Activated effector memory CD4-positive, alpha-beta T cell treated with Interleukin-2 at 50 U/mL for 16 hours (primary cell): Measurements from ENCODE around the gene VSIG10.
"Not testable (repeated sequence)": the region's sequence is repeated elsewhere in the genome, so short reads cannot be mapped to it uniquely, and the experiment has no call there.

Experiments
- DNase-seq: peaks from one replicate; pipeline ENCODE4 v3.0.0-alpha.2; 2020

VSIG10 gene

GRCh38 chr12:118103601-118104382 is at the start of gene VSIG10:
VSIG10 (minus strand) TSS chr12:118104011; CDS start chr12:118103671, 340 bp downstream.
- no peak for DNase-seq

GRCh38 chr12:118151755-118152154 is 47.9 kb upstream of the VSIG10 start:
- DNase-seq = no peak

DNA sequence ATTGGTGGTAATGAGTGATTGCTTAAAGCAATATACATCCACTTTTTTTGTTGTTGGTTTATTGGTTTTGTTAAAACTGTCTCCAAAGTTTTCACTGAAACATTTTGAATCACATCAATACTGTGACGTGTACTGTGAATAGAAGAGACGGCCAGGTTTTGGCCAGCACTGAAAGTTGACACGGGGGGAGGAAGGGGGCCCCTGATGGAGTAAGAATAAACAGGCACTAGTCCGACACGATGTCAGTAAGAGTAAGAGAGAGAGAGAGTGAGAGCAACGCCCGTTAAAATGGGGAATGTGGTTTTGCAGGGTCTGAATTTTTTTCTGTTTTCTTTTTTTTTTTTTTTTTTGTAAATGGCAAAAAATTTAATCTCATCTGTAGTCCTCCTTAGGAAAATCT is 46.8 kb upstream of the VSIG10 start:
- DNase-seq = no peak

DNA sequence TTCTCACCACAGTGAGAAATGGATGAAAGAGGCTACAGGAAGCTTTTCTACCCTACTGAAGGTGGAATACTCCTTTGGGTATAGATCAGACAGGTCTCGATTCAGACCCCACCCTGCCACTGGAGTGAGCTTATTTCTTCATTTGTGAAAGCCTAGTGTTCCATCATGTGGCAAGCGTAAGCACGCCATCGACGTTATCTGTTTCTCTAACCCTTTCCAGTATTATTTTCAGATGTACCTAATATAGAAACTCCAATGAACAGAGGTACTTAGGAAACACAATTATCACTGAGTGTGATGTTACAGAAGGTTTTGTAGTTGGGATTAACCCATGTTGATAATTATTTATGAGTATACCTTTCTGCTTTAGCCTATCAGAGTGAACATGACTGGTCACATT is 44.5 kb upstream of the VSIG10 start:
- DNase-seq = no peak

DNA sequence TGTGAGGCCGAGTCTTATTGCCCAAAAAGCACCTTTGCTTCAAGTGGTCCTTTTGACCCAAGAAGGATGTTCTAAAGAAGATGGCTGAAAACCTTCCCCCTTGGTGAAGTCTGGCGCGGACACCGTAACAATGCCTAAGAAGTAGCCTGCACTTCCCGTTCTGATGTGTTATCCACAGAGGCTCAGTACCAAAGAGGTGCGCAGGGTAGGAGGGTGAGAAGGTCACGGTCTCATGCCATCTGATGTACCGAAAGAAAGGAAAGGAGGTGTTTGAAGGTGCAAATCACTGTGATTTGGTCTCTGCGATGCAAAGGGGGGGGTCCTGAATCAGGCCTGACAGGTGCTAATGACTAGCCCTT is 42.0 kb upstream of the VSIG10 start:
- DNase-seq = no peak

DNA sequence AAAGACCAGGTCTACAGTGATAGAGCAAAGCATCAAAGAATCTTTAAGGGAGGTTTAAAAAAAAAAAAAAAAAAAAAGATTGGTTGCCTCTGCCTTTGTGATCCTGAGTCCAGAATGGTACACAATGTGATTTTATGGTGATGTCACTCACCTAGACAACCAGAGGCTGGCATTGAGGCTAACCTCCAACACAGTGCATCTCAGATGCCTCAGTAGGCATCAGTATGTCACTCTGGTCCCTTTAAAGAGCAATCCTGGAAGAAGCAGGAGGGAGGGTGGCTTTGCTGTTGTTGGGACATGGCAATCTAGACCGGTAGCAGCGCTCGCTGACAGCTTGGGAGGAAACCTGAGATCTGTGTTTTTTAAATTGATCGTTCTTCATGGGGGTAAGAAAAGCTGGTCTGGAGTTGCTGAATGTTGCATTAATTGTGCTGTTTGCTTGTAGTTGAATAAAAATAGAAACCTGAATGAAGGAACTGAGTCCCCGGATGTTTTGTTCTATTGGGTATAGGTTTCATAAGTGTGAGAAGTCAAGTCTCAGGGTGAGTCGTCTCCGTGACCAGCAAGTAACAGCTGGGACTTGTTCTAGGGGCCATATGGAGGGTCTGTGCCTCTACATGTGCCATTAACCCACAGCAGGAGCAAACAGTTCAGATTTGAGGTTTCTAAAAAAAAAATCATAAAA is 41.4 kb upstream of the VSIG10 start:
- DNase-seq = no peak

DNA sequence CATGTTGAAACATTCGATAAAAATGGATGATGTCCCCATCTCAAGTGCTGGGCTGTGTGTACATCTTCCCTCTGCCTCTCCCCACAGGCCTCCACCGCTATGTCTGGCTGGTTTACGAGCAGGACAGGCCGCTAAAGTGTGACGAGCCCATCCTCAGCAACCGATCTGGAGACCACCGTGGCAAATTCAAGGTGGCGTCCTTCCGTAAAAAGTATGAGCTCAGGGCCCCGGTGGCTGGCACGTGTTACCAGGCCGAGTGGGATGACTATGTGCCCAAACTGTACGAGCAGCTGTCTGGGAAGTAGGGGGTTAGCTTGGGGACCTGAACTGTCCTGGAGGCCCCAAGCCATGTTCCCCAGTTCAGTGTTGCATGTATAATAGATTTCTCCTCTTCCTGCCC is 40.7 kb upstream of the VSIG10 start:
- no peak for DNase-seq

DNA sequence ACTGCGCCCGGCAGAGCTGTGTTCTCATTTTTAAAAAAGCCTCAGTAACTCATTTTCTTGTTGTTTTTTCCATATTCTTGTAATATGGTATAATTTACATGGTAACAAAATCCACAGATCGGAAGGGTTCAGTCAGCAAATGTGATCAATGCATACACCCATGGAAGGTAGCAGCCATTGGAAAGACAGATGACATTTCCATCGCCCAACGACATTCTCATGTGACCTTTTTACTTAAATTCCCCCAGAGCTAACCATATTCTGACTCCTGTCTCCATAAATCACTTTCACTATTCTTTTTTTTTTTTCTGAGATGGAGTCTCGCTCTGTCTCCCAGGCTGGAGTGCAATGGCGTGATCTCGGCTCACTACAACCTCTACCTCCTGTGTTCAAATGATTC is 37.0 kb upstream of the VSIG10 start:
- no peak for DNase-seq

GRCh38 chr12:118137148-118137678 is 33.4 kb upstream of the VSIG10 start:
- DNase-seq = no peak

DNA sequence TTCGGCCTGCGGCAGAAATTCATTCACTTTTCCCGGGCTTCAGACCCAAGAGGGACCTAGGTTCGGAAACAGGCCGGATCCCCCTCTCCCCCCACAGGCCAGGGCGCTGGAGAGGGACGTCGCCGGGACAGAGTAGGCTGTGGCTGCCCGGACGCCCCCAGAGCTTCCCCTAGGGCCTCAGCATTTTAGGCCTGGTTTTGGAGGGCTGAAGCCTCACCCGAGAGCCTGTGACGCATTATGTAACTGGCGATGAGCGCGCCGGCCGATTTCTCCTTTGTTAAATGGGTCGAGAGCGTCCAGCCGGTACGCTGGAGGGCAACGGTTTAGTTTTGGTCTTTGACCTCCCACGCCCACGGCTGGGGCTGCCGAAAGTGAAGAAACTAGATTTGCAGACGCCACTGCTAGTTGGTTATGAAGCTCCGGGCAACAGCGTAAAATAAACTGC is 32.8 kb upstream of the VSIG10 start:
- peak; percentile 17 for DNase-seq

GRCh38 chr12:118135788-118136558 is 32.2 kb upstream of the VSIG10 start, which contains the start of gene PEBP1:
PEBP1 (plus strand) TSS chr12:118136124; CDS start chr12:118136210, 86 bp downstream.
- DNase-seq = peak; percentile 91

- DNase-seq = not testable (repeated sequence)
Observed at GRCh38 chr12:118129436-118129835, 25.6 kb upstream of the VSIG10 start.

- no peak for DNase-seq
Observed at GRCh38 chr12:118127867-118128266, 24.1 kb upstream of the VSIG10 start.

GRCh38 chr12:118126119-118126757 is 22.4 kb upstream of the VSIG10 start:
- DNase-seq = no peak

GRCh38 chr12:118125743-118126118 is 21.9 kb upstream of the VSIG10 start:
- no peak for DNase-seq

- DNase-seq = no peak
Observed at GRCh38 chr12:118124333-118124874, 20.6 kb upstream of the VSIG10 start.

DNA sequence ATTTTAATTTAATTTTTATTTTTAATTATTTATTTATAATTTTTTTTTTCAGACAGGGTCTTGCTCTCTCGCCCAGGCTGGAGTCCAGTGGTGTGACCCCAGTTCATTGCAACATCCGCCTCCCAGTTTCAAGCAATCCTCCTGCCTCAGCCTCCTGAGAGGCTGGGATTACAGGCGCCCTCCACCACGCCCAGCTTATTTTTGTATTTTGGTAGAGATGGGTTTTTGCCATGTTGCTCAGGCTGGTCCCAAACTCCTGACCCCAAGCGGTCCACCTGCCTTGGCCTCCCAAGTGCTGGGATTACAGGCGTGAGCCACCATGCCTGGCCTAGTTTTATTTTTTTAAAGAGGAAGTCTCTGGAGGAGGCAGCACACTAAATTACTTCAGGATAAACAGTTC is 18.5 kb upstream of the VSIG10 start:
- no peak for DNase-seq

DNA sequence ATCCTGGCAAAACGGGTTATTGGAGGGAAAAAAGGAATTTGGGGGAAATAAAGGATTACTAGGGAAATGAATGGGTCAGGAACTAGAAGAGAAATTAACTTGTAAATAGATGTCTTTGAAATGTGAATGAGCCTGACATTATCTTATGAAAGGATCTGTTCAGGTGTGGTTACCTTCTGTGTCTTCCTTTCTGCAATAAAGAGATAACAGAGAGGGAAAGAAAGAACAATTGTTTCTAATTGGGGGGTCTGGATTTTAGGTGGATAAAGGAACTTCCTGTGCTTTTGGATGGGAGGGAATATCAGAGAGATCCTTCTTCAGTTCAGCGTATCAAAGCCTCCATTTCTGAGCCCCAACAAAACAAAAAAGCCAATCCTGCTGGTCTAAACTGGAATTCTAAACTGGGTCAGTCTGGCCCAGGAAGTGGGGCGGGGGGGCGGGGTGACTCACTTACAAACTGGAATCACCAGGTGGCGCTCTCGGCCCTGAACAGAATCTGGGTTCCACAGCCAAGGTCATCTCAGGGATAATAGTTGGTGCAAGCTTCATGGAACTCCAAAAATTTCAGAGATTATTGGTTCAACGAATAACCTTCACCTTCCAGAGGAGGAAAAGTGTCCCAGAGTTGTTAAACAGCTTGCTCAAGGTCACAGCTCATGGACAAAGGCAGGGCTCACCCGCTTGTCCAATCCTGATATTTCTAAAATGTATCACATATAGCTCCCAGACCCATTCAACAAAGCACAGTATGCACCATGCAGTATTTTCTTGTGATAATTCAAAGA is 17.0 kb upstream of the VSIG10 start:
- peak; percentile 58 for DNase-seq

GRCh38 chr12:118119449-118119879 is 15.7 kb upstream of the VSIG10 start:
- no peak for DNase-seq

DNA sequence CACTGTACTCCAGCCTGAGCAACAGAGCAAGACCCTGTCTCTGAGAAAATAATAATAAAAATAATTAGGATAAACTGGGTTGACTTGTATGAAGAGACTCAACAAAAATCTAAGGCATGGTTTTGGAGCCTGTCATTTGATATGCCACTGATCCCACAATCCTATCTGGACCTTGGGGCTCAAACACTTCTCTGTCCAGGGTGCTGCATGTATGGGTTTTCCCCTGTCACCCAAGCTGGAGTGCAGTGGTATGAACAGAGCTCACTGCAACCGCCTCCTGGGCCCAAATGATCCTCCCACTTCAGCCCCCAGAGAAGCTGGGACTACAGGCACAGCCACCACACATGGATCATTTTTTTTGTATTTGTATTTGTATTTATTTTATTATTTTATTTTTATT is 5.3 kb upstream of the VSIG10 start:
- no peak for DNase-seq

DNA sequence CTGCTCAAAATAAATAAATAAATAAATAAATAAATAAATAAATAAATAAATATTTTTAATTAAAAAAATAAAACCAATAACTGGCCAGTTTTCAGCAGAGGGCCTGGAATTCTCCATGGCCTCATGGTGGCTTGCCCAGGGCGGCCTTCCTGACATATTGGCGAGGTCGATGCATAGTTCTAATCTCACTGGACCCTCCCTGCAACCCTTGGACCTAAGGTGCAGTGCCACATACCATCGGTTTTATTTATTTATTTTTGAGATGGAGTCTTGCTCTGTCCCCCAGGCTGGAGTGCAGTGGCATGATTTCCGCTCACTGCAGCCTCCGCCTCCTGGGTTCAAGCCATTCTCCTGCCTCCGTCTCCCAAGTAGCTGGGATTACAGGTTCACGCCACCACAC is 3.9 kb upstream of the VSIG10 start:
- DNase-seq = no peak

- no peak for DNase-seq
Observed at GRCh38 chr12:118107011-118107410, 3.2 kb upstream of the VSIG10 start.
